ENCODE data around the gene AFAP1.

Gene AFAP1

GRCh38 chr4:7964459-7964858, 24.8 kb upstream of the AFAP1 start:
- H3K9me3 ChIP-seq (ENCODE audit: insufficient read depth, low read depth, low read length): peaks cover 15% of the 10 kb centered on the region; the same call in 1 of the 2 replicates
- no peak for TF ChIP-seq EZH2phosphoT487 (IDR thresholded peaks at IDR 0.05; ENCODE audit: borderline replicate concordance)
- TF ChIP-seq CTCF (conservative IDR thresholded peaks at IDR 0.05; ENCODE audit: low read length): no peak
- H3F3A ChIP-seq (ENCODE audit: low read depth): no peaks in the 10 kb centered on the region
- no peaks in the 10 kb centered on the region for H3K4me1 ChIP-seq (ENCODE audit: insufficient read depth, low read length, poor library complexity, severe bottlenecking)
- no peak overlapping the region for H3K4me2 ChIP-seq (ENCODE audit: low read depth, low read length, poor library complexity, severe bottlenecking)
- no peak overlapping the region for H2AFZ ChIP-seq (ENCODE audit: low read length)
- no peaks in the 10 kb centered on the region for H3K79me2 ChIP-seq (ENCODE audit: insufficient read depth, low read length)
- H3K9ac ChIP-seq (ENCODE audit: low read depth, low read length, poor library complexity, severe bottlenecking): no peak overlapping the region
- H3K9me2 ChIP-seq (replicated peaks; ENCODE audit: low read depth, low read length): no peaks in the 10 kb centered on the region
- no peaks in the 10 kb centered on the region for H3K36me3 ChIP-seq (ENCODE audit: insufficient read depth, low read length)
- H4K20me1 ChIP-seq (ENCODE audit: insufficient read depth, low read length, poor library complexity, severe bottlenecking): no peaks in the 10 kb centered on the region
- no peaks in the 10 kb centered on the region for H3K27me3 ChIP-seq (ENCODE audit: insufficient read depth, low read length, poor library complexity, severe bottlenecking)
- H3K4me3 ChIP-seq (ENCODE audit: low read length, poor library complexity, severe bottlenecking): no peak overlapping the region

GRCh38 chr4:7963691-7964090, 24.0 kb upstream of the AFAP1 start:
- H3K9me2 ChIP-seq (replicated peaks; ENCODE audit: low read depth, low read length): no peaks in the 10 kb centered on the region
- H3K4me2 ChIP-seq (ENCODE audit: low read depth, low read length, poor library complexity, severe bottlenecking): no peak overlapping the region
- no peak overlapping the region for H3K9ac ChIP-seq (ENCODE audit: low read depth, low read length, poor library complexity, severe bottlenecking)
- no peaks in the 10 kb centered on the region for H3K27me3 ChIP-seq (ENCODE audit: insufficient read depth, low read length, poor library complexity, severe bottlenecking)
- H3K36me3 ChIP-seq (ENCODE audit: insufficient read depth, low read length): no peaks in the 10 kb centered on the region
- H4K20me1 ChIP-seq (ENCODE audit: insufficient read depth, low read length, poor library complexity, severe bottlenecking): no peaks in the 10 kb centered on the region
- no peaks in the 10 kb centered on the region for H3F3A ChIP-seq (ENCODE audit: low read depth)
- no peak overlapping the region for H2AFZ ChIP-seq (ENCODE audit: low read length)
- no peak overlapping the region for H3K4me3 ChIP-seq (ENCODE audit: low read length, poor library complexity, severe bottlenecking)
- H3K4me1 ChIP-seq (ENCODE audit: insufficient read depth, low read length, poor library complexity, severe bottlenecking): no peaks in the 10 kb centered on the region
- no peaks in the 10 kb centered on the region for H3K79me2 ChIP-seq (ENCODE audit: insufficient read depth, low read length)
- no peak for TF ChIP-seq EZH2phosphoT487 (IDR thresholded peaks at IDR 0.05; ENCODE audit: borderline replicate concordance)
- TF ChIP-seq CTCF (conservative IDR thresholded peaks at IDR 0.05; ENCODE audit: low read length): no peak
- H3K9me3 ChIP-seq (ENCODE audit: insufficient read depth, low read depth, low read length): peaks cover 15% of the 10 kb centered on the region; the same call in 1 of the 2 replicates

- Histone ChIP-seq H3K4me1 (ENCODE audit: insufficient read depth, low read length, poor library complexity, severe bottlenecking) (no peaks in the 10 kb centered on the region), H3K9ac (ENCODE audit: low read depth, low read length, poor library complexity, severe bottlenecking) (no peak overlapping the region), H3K9me2 (replicated peaks; ENCODE audit: low read depth, low read length) (no peaks in the 10 kb centered on the region), H3K4me3 (ENCODE audit: low read length, poor library complexity, severe bottlenecking) (no peak overlapping the region), H2AFZ (ENCODE audit: low read length) (no peak overlapping the region), H3K4me2 (ENCODE audit: low read depth, low read length, poor library complexity, severe bottlenecking) (no peak overlapping the region), H3F3A (ENCODE audit: low read depth) (no peaks in the 10 kb centered on the region), H3K36me3 (ENCODE audit: insufficient read depth, low read length) (no peaks in the 10 kb centered on the region), H3K79me2 (ENCODE audit: insufficient read depth, low read length) (no peaks in the 10 kb centered on the region), H4K20me1 (ENCODE audit: insufficient read depth, low read length, poor library complexity, severe bottlenecking) (no peaks in the 10 kb centered on the region), H3K9me3 (ENCODE audit: insufficient read depth, low read depth, low read length) (peaks cover 15% of the 10 kb centered on the region; the same call in 1 of the 2 replicates), H3K27me3 (ENCODE audit: insufficient read depth, low read length, poor library complexity, severe bottlenecking) (no peaks in the 10 kb centered on the region)
- TF ChIP-seq CTCF (conservative IDR thresholded peaks at IDR 0.05; ENCODE audit: low read length) (no peak), EZH2phosphoT487 (IDR thresholded peaks at IDR 0.05; ENCODE audit: borderline replicate concordance) (no peak)
Observed at GRCh38 chr4:7962609-7963508, 23.2 kb upstream of the AFAP1 start.

Measured in Loucy (cell line).